Glomerular endothelial cell (primary cell): Measurements from ENCODE around the gene ADORA3. TPM values are rescaled to one million over a fixed set of nuclear protein-coding genes. Genes with fewer than 3 reads are reported as not detected.

Experiments
- DNase-seq: peaks from one replicate; pipeline ENCODE4 v3.0.0-alpha.2; 2011; ENCODE audit warnings: low read depth, low spot score; ENCODE audit errors: extremely low read depth
- total RNA-seq: library from RNA; depleted of rRNA; stranded (reverse); fragments of >200 nt; gene quantifications from 2 replicates; pipeline ENCODE4 v1.2.3, GENCODE V29; 2015

Gene ADORA3
- total RNA-seq, 1 donor from 2014 or later = not detected

DNA sequence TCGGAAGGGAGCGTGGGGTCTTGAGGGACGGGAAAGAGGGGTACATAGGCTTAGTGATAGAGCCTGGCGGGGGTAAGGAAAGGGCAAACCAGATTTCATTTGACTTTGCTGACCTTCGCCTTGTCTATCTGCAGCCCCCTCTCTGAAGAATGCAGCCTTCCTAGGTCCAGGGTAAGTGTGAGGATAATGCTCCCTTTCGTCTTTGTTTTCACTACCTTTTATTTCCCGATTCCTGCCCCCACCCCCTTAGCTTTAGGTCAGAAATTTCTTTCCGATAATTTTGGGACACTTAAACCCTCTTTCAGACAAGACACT lies 53.8 kb downstream of the ADORA3 start:
- DNase-seq = no peak

Other genes starting within 250 kb of the ADORA3 start
- not detected in 2 replicates for gene CHIA, start 212.8 kb downstream of the ADORA3 start, total RNA-seq
- 0.68 and 1.2 TPM in 2 replicates for gene OVGP1, start 75.9 kb downstream of the ADORA3 start, total RNA-seq
- gene WDR77, start 54.4 kb downstream of the ADORA3 start, total RNA-seq = 34.8 and 40.8 TPM in 2 replicates
- 166 and 223 TPM in 2 replicates for gene ATP5PB, start 54.2 kb downstream of the ADORA3 start, total RNA-seq
- not detected in 2 replicates for gene C1orf162, start 29.6 kb downstream of the ADORA3 start, total RNA-seq
- gene TMIGD3, start within 50 bp of the ADORA3 start, total RNA-seq = not detected in 2 replicates
- gene RAP1A, start 116.2 kb upstream of the ADORA3 start, total RNA-seq = 41.4 and 42.5 TPM in 2 replicates
- 8.0 and 10.4 TPM in 2 replicates for gene INKA2, start 235.8 kb upstream of the ADORA3 start, total RNA-seq